Vagina (tissue), 2 donors: ENCODE data around the gene CREM. TPM values are rescaled to one million over a fixed set of nuclear protein-coding genes. Genes with fewer than 3 reads are reported as not detected.

Experiments
- DNase-seq, 2 donors: peaks; one replicate each; pipeline ENCODE4 v3.0.0-alpha.2; 2017; ENCODE audit errors: extremely low spot score in 2 of 2
- H3K27ac ChIP-seq: fragments of 200-600 bp; sonication (generic); one replicate; pipeline ENCODE4 v1.5.1; 2019
- H3K27me3 ChIP-seq: fragments of 200-600 bp; sonication (generic); one replicate; pipeline ENCODE4 v1.5.1; 2019
- H3K36me3 ChIP-seq, 2 donors: fragments of 200-600 bp; sonication (generic); one replicate each; pipeline ENCODE4 v1.5.1; 2017 to 2019
- H3K4me1 ChIP-seq: fragments of 200-600 bp; sonication (generic); one replicate; pipeline ENCODE4 v1.5.1; 2019
- H3K4me3 ChIP-seq, 2 donors: fragments of 200-600 bp; sonication (generic); 1 replicate in 1 of 2; 2 replicates in 1 of 2; pipeline ENCODE4 v1.5.1; 2016 to 2019
- H3K9me3 ChIP-seq: fragments of 200-600 bp; sonication (generic); one replicate; pipeline ENCODE4 v1.5.1; 2019
- CTCF ChIP-seq, 3 experiments: fragments of 450-650 bp in 2 of 3; fragments of 200-600 bp in 1 of 3; sonication (generic) in 1 of 3; IDR thresholded peaks; one replicate each; pipeline ENCODE4 v1.5.1; 2017 to 2019; ENCODE audit warnings: antibody characterized with exemption in 3 of 3, mild to moderate bottlenecking in 2 of 3, moderate library complexity in 2 of 3
- POLR2A ChIP-seq, 2 donors: fragments of 450-650 bp; IDR thresholded peaks; one replicate each; pipeline ENCODE4 v1.6.1; 2017; ENCODE audit warnings: antibody characterized with exemption in 2 of 2, mild to moderate bottlenecking in 2 of 2, moderate library complexity in 2 of 2
- POLR2AphosphoS5 ChIP-seq, 2 donors: sonication (generic); formaldehyde crosslinking; IDR thresholded peaks; one replicate each; pipeline ENCODE4 v1.9.0; 2017; ENCODE audit warnings: antibody characterized with exemption in 2 of 2, mild to moderate bottlenecking in 2 of 2, low read depth in 1 of 2; ENCODE audit not compliant: insufficient read depth in 1 of 2
- intact Hi-C: fragments of 100-400 bp; cut with DNase I; formaldehyde crosslinking; loops from one replicate; pipeline ENCODE4 v1.15.1; 2023
- total RNA-seq: library from RNA; depleted of rRNA; stranded (reverse); fragments of >200 nt; gene quantifications from one replicate; pipeline ENCODE4 v1.2.3, GENCODE V29; 2016

Gene CREM
- total RNA-seq, 1 donor from 2014 or later: 32.9 TPM

GRCh38 chr10:35126062-35126529 is 550 bp upstream of the CREM start:
- peak in 1 of 2 donors; percentile 89 for DNase-seq
- Histone ChIP-seq H3K4me3 (peak overlapping the region; percentile 84 to 97), H3K27ac (peak overlapping the region; percentile 100), H3K36me3 (no peaks in the 10 kb centered on the region), H3K4me1 (peaks cover 44% of the 10 kb centered on the region), H3K27me3 (no peaks in the 10 kb centered on the region), H3K9me3 (no peaks in the 10 kb centered on the region)
- TF ChIP-seq POLR2AphosphoS5 (IDR thresholded peaks at IDR 0.05; ENCODE audit: insufficient read depth in 1 of 2, low read depth in 1 of 2): no peak
- TF ChIP-seq POLR2A (IDR thresholded peaks at IDR 0.05): no peak
- TF ChIP-seq CTCF (IDR thresholded peaks at IDR 0.05): no peak
- intact Hi-C loops: loop anchor here (10.0 kb wide), 1 partner anchor 209 kb away; the partner anchor contains the start of gene CCNY

- no peaks in the 10 kb centered on the region for H3K27me3 ChIP-seq
- no peaks in the 10 kb centered on the region for H3K9me3 ChIP-seq
- intact Hi-C loops: loop anchor here (10.0 kb wide), 1 partner anchor 207 kb away; the partner anchor contains the start of gene CCNY
- no peaks in the 10 kb centered on the region for H3K36me3 ChIP-seq
- TF ChIP-seq POLR2AphosphoS5 (IDR thresholded peaks at IDR 0.05; ENCODE audit: insufficient read depth in 1 of 2, low read depth in 1 of 2) (no peak), POLR2A (IDR thresholded peaks at IDR 0.05) (no peak), CTCF (IDR thresholded peaks at IDR 0.05) (no peak)
- peak overlapping the region; percentile 100 for H3K27ac ChIP-seq
- peaks cover 45% of the 10 kb centered on the region for H3K4me1 ChIP-seq
- DNase-seq: peak in 1 of 2 donors; percentile 91
- peak overlapping the region; percentile 84 to 97 for H3K4me3 ChIP-seq
Observed at GRCh38 chr10:35127289-35127891, 744 bp downstream of the CREM start.

- Histone ChIP-seq H3K9me3 (no peaks in the 10 kb centered on the region), H3K4me1 (peaks cover 45% of the 10 kb centered on the region), H3K27me3 (no peaks in the 10 kb centered on the region), H3K27ac (no peak overlapping the region), H3K36me3 (no peaks in the 10 kb centered on the region), H3K4me3 (no peak overlapping the region)
- TF ChIP-seq POLR2AphosphoS5 (IDR thresholded peaks at IDR 0.05; ENCODE audit: insufficient read depth in 1 of 2, low read depth in 1 of 2): no peak
- TF ChIP-seq CTCF (IDR thresholded peaks at IDR 0.05): no peak
- TF ChIP-seq POLR2A (IDR thresholded peaks at IDR 0.05): no peak
- intact Hi-C loops: loop anchor here (2.0 to 10.0 kb wide), 2 partner anchors 66 to 206 kb away; partner anchors contain the start of gene CCNY
- DNase-seq: no peak
Observed at GRCh38 chr10:35129185-35129674, 2.6 kb downstream of the CREM start.

GRCh38 chr10:35130663-35131062 is 4.0 kb downstream of the CREM start:
- intact Hi-C loops: no loop called here
- TF ChIP-seq POLR2A (IDR thresholded peaks at IDR 0.05) (no peak), CTCF (IDR thresholded peaks at IDR 0.05) (no peak), POLR2AphosphoS5 (IDR thresholded peaks at IDR 0.05; ENCODE audit: insufficient read depth in 1 of 2, low read depth in 1 of 2) (no peak)
- no peak for DNase-seq
- Histone ChIP-seq H3K36me3 (no peaks in the 10 kb centered on the region), H3K27me3 (no peaks in the 10 kb centered on the region), H3K27ac (no peak overlapping the region), H3K4me1 (peaks cover 38% of the 10 kb centered on the region), H3K4me3 (no peak overlapping the region), H3K9me3 (no peaks in the 10 kb centered on the region)

- H3K36me3 ChIP-seq: no peaks in the 10 kb centered on the region
- H3K4me1 ChIP-seq: peaks cover 30% of the 10 kb centered on the region
- intact Hi-C loops: no loop called here
- H3K27ac ChIP-seq: no peak overlapping the region
- H3K9me3 ChIP-seq: no peaks in the 10 kb centered on the region
- H3K27me3 ChIP-seq: no peaks in the 10 kb centered on the region
- no peak for TF ChIP-seq POLR2AphosphoS5 (IDR thresholded peaks at IDR 0.05; ENCODE audit: insufficient read depth in 1 of 2, low read depth in 1 of 2)
- no peak for TF ChIP-seq CTCF (IDR thresholded peaks at IDR 0.05)
- TF ChIP-seq POLR2A (IDR thresholded peaks at IDR 0.05): no peak
- DNase-seq: no peak
- no peak overlapping the region for H3K4me3 ChIP-seq
Observed at GRCh38 chr10:35132727-35133126, 6.1 kb downstream of the CREM start.
